Panc1 (cell line): ENCODE results near the gene GNAT1. TPM values are rescaled to one million over a fixed set of nuclear protein-coding genes. Genes with fewer than 3 reads are reported as not detected.

Experiments
- ATAC-seq: fragments of 200-7000 bp; cut with Tn5 transposase; 2 replicates; pipeline ENCODE4 v1.9.1; 2020; ENCODE audit warnings: mild to moderate bottlenecking, moderate library complexity
- BruUV-seq: library from RNA; stranded (reverse); fragments of 400-500 nt; replicated peaks from 2 replicates; lab custom pipeline; 2021; lab: Mats Ljungman, UMichigan
- CTCF ChIA-PET: fragments of 300-600 bp; sonication (Branson Sonifier 250); formaldehyde crosslinking; loops from one replicate; lab custom pipeline; 2022; ENCODE audit warnings: antibody characterized with exemption; lab: Charles Lee
- POLR2A ChIA-PET: fragments of 300-600 bp; sonication (Branson Sonifier 250); formaldehyde crosslinking; loops from one replicate; lab custom pipeline; 2022; ENCODE audit warnings: antibody characterized with exemption; lab: Charles Lee
- DNase-seq: peaks from one replicate; pipeline ENCODE4 v3.0.0-alpha.2; 2010; ENCODE audit warnings: low read depth, low spot score
- H3K27ac ChIP-seq: 2 replicates; pipeline ENCODE4 v1.5.1; 2011; ENCODE audit warnings: mild to moderate bottlenecking, low read length, inconsistent platforms
- H3K27me3 ChIP-seq: fragments of 200-500 bp; sonication (Bioruptor generic); 2 replicates; pipeline ENCODE4 v1.6.0; 2014; ENCODE audit warnings: low read length, inconsistent platforms; ENCODE audit not compliant: control insufficient read depth, insufficient read depth
- H3K36me3 ChIP-seq: fragments of 200-500 bp; sonication (Bioruptor generic); 2 replicates; pipeline ENCODE4 v1.5.1; 2014; ENCODE audit warnings: inconsistent platforms, mild to moderate bottlenecking, low read length, moderate library complexity; ENCODE audit not compliant: control insufficient read depth, insufficient read depth
- H3K4me1 ChIP-seq: 2 replicates; pipeline ENCODE4 v1.5.1; 2011; ENCODE audit warnings: inconsistent platforms, mild to moderate bottlenecking, low read length, moderate library complexity; ENCODE audit not compliant: control insufficient read depth, insufficient read depth
- H3K4me3 ChIP-seq, 2 experiments: 2 replicates each; pipeline ENCODE4 v1.5.1; 2011 to 2012; ENCODE audit warnings: low read depth in 2 of 2, low read length in 2 of 2, mild to moderate bottlenecking in 2 of 2, inconsistent platforms in 1 of 2, moderate library complexity in 1 of 2
- H3K9me3 ChIP-seq: fragments of 200-500 bp; sonication (Bioruptor generic); 2 replicates; pipeline ENCODE4 v1.5.1; 2014; ENCODE audit warnings: low read depth, mild to moderate bottlenecking, inconsistent platforms, low read length, moderate library complexity; ENCODE audit not compliant: control insufficient read depth, insufficient read depth
- CTCF ChIP-seq: fragments of 450-650 bp; IDR thresholded peaks from 2 replicates; pipeline ENCODE4 v1.5.1; 2017; ENCODE audit warnings: mild to moderate bottlenecking
- POLR2AphosphoS5 ChIP-seq: IDR thresholded peaks from 2 replicates; pipeline ENCODE4 v1.6.1; 2012; ENCODE audit warnings: mild to moderate bottlenecking, low read depth, low read length, moderate library complexity
- SIN3A ChIP-seq: IDR thresholded peaks from 2 replicates; pipeline ENCODE4 v1.6.1; 2012; ENCODE audit warnings: low read depth, mild to moderate bottlenecking, low read length, moderate library complexity, borderline replicate concordance; ENCODE audit not compliant: insufficient read depth
- TCF7L2 ChIP-seq: IDR thresholded peaks from 2 replicates; pipeline ENCODE4 v1.6.1; 2011; ENCODE audit warnings: mild to moderate bottlenecking, low read depth, low read length, inconsistent platforms
- in situ Hi-C: cut with HindIII; loops from 2 replicates; pipeline ENCODE4 v1.10.0; 2016; ENCODE audit warnings: low sequenced_read_pairs, low pct_unique_long_range_greater_than_20kb
- intact Hi-C: fragments of 100-400 bp; cut with micrococcal nuclease; formaldehyde crosslinking; loops from one replicate; pipeline ENCODE4 v1.10.0; 2022; ENCODE audit not compliant: unreplicated experiment
- total RNA-seq: library from RNA; stranded (reverse); gene quantifications from one replicate; pipeline ENCODE4 v1.2.1, GENCODE V29; 2021; ENCODE audit not compliant: unreplicated experiment
- TF ChIP-seq, protein P1 (sequence below), 2 experiments: IDR thresholded peaks; 2 replicates each; pipeline ENCODE4 v1.6.1; 2011 to 2012; ENCODE audit warnings: low read depth in 2 of 2, control low read depth in 1 of 2, low read length in 1 of 2, mild to moderate bottlenecking in 1 of 2, moderate library complexity in 1 of 2; ENCODE audit not compliant: insufficient read depth in 1 of 2

The GNAT1 gene
- total RNA-seq, 1 experiment from 2014 or later: not detected

- in situ Hi-C loops: no loop called here
- H3K4me3 ChIP-seq: peak overlapping the region; percentile 63 to 69; a peak in 3 of 4 replicates
- TF ChIP-seq, protein P1, sequence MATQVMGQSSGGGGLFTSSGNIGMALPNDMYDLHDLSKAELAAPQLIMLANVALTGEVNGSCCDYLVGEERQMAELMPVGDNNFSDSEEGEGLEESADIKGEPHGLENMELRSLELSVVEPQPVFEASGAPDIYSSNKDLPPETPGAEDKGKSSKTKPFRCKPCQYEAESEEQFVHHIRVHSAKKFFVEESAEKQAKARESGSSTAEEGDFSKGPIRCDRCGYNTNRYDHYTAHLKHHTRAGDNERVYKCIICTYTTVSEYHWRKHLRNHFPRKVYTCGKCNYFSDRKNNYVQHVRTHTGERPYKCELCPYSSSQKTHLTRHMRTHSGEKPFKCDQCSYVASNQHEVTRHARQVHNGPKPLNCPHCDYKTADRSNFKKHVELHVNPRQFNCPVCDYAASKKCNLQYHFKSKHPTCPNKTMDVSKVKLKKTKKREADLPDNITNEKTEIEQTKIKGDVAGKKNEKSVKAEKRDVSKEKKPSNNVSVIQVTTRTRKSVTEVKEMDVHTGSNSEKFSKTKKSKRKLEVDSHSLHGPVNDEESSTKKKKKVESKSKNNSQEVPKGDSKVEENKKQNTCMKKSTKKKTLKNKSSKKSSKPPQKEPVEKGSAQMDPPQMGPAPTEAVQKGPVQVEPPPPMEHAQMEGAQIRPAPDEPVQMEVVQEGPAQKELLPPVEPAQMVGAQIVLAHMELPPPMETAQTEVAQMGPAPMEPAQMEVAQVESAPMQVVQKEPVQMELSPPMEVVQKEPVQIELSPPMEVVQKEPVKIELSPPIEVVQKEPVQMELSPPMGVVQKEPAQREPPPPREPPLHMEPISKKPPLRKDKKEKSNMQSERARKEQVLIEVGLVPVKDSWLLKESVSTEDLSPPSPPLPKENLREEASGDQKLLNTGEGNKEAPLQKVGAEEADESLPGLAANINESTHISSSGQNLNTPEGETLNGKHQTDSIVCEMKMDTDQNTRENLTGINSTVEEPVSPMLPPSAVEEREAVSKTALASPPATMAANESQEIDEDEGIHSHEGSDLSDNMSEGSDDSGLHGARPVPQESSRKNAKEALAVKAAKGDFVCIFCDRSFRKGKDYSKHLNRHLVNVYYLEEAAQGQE (IDR thresholded peaks at IDR 0.05; ENCODE audit: insufficient read depth in 1 of 2, low read depth in 2 of 2, low read length in 1 of 2): no peak
- TF ChIP-seq POLR2AphosphoS5: no peak
- no peak for TF ChIP-seq TCF7L2
- TF ChIP-seq SIN3A: no peak
- no peak for TF ChIP-seq CTCF
- CTCF ChIA-PET: no interaction called here
- DNase-seq (no peak), ATAC-seq (no peak)
- POLR2A ChIA-PET: no interaction called here
- intact Hi-C loops: no loop called here
- H3K27me3 ChIP-seq: no peaks in the 10 kb centered on the region
- no TSS peak for BruUV-seq
- no peaks in the 10 kb centered on the region for H3K9me3 ChIP-seq
- peak overlapping the region; percentile 96 for H3K27ac ChIP-seq
- peaks cover 64% of the 10 kb centered on the region for H3K4me1 ChIP-seq
- H3K36me3 ChIP-seq: no peaks in the 10 kb centered on the region; the same call in 1 of the 2 replicates
Observed at GRCh38 chr3:50157827-50158529, 33.4 kb upstream of the GNAT1 start.

DNA sequence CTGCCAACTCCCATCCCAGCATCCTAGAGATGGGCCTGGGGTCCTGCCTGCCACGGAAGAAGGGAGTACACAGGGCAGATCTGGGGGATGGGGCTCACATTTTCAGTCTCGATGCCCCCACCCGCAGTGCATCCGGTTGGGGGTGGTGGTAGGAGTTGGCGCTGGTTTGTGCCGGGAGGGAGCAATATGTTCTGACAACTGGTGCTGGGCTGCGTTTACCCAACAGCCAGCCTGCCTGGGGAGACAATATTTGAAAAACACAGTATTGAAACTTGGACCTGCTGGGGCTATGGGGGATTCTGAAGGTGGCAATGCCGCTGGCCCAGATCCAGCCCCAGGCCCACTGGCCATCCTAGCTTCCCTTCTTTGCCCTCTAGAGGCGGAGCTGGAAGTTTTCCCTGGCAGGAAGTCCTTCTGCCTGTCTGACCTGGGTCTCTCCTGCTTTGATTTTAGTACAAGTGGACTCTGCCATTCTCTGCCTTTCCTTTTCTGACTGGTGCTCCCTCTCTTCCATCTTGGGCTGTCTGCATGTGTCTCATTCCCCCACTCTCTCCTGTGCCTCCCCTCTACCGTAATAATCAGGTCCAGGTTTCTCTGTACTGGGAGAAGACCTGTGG, 32.8 kb upstream of the GNAT1 start:
- POLR2A ChIA-PET: no interaction called here
- no TSS peak for BruUV-seq
- no peak overlapping the region for H3K4me3 ChIP-seq

More for the DNA sequence above, 32.8 kb upstream of the GNAT1 start:
- H3K4me1 ChIP-seq: peaks cover 68% of the 10 kb centered on the region
- intact Hi-C loops (no loop called here), in situ Hi-C loops (no loop called here)
- no peak for DNase-seq
- CTCF ChIA-PET: no interaction called here
- H3K36me3 ChIP-seq: no peaks in the 10 kb centered on the region; the same call in 1 of the 2 replicates
- no peaks in the 10 kb centered on the region for H3K9me3 ChIP-seq
- TF ChIP-seq CTCF: no peak
- TF ChIP-seq, protein P1 (IDR thresholded peaks at IDR 0.05; ENCODE audit: insufficient read depth in 1 of 2, low read depth in 2 of 2, low read length in 1 of 2): no peak
- no peak for TF ChIP-seq POLR2AphosphoS5
- TF ChIP-seq TCF7L2: no peak
- no peak for TF ChIP-seq SIN3A
- ATAC-seq: no peak
- peak overlapping the region; percentile 96 for H3K27ac ChIP-seq
- H3K27me3 ChIP-seq: no peaks in the 10 kb centered on the region
